ENCODE measurements around the gene KLK8. TPM values are rescaled to one million over a fixed set of nuclear protein-coding genes. Genes with fewer than 3 reads are reported as not detected.

Gene KLK8
- total RNA-seq, 1 donor from 2014 or later: not detected

DNA sequence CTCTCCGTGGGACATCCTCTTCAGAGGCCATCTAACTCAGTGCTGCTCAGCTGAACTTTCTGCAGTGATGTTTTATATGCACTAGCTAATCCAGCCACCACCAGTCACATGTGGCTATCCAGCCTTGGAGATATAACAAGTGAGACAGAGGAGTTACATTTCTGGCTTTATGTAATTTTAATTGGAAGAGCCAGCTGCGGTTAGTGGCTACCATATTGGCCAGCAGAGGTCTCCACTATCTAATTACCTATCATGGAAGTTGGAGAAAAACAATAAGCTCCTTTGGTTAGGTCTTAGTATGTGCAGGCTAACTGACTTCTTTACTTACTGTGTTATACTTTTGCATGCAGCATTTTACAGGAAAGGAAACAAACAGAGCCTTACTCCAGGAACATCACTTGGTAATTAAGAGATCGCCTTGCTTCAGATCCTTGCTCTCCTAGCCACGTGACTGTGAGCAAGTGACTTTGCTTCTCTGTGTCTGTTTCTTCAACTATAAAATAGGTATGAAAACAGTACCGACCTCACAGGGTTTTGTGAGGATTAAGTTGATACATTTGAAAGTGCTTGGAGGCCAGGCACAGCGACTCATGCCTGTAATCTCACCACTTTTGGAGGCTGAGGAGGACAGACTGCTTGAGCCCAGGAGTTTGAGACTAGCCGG lies 19.7 kb upstream of the KLK8 start:
- no peak for DNase-seq
- peak; percentile 59 for ATAC-seq
- intact Hi-C loops (cut with micrococcal nuclease): loop anchor here (5.0 kb wide), 1 partner anchor 76 kb away; no protein-coding TSS in a partner anchor

DNA sequence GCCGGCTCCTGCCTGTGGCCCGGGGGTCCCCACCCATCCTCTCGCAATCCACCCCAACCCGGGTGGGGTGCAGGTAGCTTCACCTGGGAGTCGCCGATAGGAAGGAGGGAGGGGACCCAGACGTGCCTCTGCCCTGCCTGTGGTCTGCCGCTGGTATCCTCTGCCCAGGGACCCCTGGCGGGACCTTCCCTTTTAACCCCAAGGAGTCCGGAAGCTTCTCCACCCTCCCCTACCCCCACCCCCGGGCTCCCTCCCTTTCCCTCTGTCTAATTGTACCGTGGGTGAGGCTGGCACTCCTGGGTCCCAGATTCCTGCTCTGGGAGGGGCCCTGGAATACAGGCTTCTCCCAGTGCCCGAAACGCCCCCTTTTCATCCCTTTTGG lies 18.1 kb upstream of the KLK8 start, which contains the start of gene KLK10:
KLK10 (minus strand) TSS at position 166 of the 382 bp plus-strand sequence. CDS start 579 bp downstream, outside the sequence.
- DNase-seq (no peak), ATAC-seq (no peak)
- intact Hi-C loops (cut with micrococcal nuclease): no loop called here

DNA sequence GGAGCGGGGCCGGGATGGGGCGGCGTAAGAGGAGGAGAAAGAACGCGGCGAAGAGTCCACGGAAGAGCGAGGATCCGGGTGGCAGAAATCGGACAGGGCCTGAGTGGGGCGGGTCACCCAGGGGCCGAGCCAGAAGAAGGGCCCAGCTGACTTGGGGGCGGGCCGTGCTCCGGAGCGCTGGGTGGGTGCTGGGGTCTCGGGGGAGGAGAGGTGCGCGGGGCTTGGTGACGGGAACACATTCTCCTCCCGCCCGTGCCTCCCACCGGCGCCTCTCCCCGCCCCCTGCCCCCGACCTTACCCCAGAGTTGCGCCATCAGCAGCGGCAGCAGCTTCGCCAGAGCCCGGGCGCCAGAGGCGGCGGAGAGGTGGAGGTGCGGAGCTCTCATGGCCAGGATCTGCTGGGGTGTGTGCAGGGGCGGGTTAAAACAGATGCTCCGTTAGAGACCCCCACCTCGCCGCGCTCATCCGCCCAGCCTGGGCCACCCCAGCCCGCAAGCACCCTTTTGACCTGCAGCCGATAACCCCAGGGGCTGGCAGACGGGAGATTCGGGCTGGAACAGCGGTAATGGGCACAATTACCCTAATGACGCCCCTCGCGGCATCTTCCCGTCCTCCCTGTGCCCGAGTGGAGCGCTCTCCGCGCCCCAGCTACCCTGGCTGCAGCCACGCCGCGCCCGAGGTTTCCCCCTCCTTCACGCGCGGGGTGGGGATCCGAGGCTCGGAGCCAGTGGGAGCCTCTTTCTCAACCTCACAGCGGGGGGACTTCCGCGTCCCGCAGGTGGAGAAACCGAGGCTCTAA lies 17.5 kb upstream of the KLK8 start:
- ATAC-seq (peak; percentile 38), DNase-seq (no peak)
- intact Hi-C loops (cut with micrococcal nuclease): no loop called here

DNA sequence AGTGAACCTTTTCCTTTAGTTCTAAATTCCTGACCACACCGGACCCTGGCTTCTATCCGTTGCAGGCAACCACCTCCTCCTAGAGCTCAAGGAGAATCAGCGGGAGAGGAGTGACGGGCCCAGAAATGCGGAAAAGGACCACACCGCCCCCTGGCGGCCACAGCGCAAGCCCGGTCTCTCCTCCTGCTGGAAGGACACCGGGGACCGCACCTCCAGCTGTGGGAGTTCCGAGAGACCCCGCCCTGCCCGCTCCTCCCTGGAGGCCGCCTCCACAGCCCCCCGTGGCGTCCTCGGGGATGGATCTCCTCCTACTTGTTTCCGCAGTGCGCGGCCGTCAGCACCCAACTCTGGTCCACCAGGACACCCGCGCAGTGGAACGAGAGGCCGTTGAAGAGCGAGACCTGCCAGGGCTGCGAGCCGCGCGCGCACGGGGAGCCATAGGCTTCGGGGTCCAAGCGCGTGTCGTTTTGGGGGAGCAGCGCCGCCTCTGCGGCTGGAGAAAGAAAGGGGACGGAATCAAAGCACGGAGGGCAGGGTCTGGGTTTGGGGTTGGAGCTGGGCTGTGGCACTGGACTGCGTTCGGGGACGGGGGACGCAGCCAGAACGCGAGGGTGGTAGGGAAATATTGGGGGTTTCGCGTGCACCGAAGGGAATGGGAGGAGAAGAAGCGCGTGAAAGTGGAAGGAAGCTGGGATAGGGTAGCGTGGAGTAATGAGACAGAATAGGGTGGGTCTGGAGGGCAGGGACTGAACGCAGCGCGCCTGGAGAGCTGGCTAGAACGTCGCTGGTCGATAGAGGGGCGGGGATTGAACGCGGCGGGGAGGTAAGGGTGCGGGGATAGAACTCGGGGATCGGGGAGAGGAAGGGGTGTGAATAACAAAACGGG lies 15.6 kb upstream of the KLK8 start:
- ATAC-seq: peak; percentile 42
- no peak for DNase-seq
- intact Hi-C loops (cut with micrococcal nuclease): no loop called here

DNA sequence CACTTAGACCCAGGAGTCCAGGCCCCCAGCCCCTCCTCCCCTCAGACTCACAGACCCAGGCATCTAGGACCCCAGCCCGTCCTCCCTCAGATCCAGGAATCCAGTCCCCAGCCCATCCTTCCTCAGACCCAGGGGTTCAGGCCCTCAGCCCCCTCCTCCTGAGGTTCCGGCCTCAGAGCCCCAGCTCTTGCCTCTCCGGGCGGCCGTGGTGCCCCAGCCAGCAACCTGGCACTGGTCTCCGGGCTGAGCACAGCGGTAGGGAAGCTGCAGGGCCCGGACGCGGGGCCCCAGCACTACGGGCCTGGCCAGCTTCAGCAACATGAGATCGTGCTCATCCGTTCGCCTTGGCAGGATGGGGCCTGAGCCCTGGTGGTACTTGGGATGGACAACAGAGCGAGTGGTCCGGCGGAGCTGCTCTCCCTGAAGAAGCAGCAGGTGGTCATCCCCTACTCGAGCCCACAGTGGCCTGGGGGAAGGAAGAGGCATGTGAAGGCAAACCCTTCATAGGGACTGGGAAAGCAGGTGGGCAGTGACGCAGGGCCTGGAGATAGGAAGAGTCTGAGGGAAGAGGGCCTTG lies 14.4 kb upstream of the KLK8 start:
- DNase-seq (no peak), ATAC-seq (no peak)
- intact Hi-C loops (cut with micrococcal nuclease): no loop called here

DNA sequence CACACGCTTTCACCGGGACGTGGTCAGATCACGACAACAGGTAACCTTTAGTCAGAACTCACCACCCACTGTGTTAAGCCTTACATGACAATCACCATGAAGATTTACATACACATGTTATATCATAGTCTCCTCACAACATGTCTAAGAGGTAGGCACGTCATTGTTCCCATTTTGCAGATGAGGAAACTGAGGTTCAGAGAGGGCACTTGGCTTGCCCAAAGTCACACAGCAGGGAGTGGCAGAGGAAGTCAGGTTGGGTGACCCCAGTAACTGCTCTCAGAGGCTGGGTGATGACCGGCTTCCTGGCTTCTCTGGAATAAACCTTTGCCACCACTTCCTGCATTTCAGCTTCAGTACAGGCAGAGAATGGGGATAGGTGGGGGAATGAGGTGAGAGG lies 12.8 kb upstream of the KLK8 start:
- ATAC-seq (no peak), DNase-seq (no peak)
- intact Hi-C loops (cut with micrococcal nuclease): no loop called here

DNA sequence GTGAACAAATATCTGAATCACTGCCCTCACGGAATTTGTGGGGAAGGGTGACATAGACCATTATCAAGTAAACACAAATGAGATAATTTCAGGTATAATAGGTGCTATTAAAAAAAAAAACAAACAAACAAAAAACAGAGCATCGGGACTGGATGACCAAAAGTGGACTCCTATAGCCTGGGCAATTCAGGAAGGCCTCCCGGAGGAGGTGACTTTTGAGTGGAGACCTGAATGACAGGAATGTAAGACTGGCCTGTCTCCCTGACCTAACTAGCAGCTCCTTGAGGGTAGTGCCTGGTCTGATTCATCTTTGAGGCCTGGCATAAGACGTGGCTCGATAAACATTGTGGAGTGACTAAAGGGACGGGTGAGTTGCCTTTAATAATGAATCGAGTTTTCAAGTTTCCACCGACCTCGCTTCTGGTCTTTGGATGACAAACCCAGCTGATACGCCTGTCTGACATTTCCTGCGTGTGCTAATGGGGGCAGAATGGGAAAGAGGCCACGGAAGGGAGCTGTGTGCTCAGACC lies 11.3 kb upstream of the KLK8 start:
- no peak for ATAC-seq
- intact Hi-C loops (cut with micrococcal nuclease): no loop called here
- DNase-seq: no peak

DNA sequence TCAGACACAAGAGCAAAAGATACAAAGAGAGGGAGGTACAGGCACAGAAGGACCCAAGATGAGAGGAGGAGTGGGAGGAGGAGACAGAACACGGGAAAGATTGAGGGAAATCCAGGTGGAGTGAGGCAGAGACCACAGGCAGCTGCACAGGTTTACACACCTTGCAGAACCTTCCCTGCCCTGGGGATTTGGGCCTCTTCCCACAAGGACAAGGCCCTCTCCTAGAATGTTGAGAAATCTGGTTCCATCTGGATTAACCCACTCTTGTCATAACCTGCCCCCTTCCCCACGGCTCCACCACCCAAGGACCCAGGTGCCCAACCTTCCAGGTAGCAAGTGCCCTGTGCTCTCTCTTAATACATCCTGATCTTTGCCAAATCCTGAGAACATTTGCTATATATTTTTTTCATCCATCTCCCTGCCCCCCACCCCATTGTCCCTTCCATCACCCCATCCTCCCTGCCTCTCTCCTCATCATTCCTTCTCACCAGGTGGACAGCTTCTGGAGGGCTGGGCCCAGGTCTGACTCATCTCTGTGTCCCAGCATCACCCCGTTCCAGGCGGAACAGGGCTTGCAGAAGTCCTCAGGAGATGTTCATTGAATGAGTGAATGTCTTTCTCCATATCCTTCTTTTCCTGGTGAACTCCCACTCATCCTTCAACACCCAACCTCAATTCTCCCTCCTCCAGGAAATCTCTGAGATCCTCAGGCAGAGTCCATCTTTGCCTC lies 8.8 kb upstream of the KLK8 start:
- intact Hi-C loops (cut with micrococcal nuclease): no loop called here
- ATAC-seq (no peak), DNase-seq (no peak)

DNA sequence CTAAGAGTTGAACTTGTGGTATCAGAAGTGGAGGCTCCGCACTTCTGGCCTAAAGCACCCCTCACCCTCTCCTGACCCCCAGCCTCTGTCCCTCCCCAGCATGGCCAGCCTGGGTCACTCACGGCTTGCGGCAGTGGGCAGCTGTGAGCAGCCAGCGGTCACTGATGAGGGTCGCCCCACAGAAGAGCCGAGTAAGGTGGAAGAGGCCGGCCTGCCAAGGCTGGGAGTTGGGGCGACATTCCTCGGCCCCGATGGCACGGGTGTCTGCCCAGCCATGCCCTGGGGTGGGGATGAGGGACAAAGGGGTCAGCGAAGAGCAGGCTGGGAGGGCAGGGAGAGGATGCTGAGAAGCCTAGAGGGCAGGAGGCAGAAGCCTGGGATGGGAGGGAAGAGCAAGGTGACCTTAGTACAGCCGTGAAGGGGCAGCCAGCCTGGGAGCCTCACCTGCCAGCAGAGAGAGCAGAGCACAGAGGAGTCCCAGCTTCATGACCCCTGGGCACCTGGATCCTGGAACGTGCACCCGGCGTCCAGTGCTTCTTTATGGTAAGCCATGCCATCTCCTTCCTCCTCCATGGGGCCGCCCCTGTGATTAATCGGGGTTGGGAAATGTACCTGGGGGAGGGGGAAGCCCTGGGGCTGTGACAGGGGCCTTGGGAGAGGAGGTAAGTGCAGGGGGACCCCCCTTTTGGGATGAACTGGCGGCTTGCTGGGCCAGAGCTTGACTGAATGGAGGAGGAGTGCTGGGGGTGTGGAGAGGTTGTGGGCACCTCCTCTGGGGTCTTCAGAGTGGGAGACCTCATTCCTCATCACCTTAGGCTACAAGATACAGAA lies 7.9 kb upstream of the KLK8 start:
- ATAC-seq (no peak), DNase-seq (no peak)
- intact Hi-C loops (cut with micrococcal nuclease): no loop called here

DNA sequence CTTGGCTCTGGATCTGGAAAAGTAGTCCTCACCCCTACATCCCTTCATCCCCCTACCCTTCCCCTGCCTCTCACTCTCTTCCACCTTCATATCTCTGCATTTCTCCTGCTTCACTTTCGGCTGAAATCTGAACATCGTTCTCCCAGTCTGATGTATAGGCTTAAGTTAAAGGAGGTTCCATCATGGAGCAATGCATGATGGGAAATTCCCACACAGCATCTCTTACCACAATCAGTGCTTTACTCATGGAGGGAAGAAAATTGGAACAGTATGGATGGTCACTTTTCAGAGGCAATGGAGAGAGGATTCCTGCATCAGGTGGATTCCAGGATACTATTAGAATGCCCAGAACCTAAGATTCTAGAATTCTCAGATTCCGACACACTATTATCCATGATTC lies 6.1 kb upstream of the KLK8 start:
- intact Hi-C loops (cut with micrococcal nuclease): no loop called here
- DNase-seq (no peak), ATAC-seq (no peak)

DNA sequence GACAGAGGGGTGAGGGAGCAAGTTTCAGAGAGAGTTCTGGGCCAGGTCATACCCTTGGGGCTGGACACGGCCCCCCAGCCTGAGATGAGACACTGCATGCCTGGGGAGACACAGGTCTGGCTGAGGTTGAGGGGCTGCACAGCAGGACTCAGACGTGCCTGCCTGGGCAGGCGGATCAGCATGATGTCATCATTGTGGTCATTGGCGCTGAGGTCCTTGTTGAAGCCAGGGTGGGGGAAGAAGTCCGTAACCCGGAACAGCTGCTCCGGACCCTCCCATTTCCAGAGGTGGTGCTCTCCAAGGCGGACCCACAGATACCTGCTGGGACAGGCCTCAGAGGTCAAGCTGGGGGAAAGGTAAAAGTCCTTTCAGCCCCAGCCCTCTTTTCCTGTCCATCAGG lies 5.0 kb upstream of the KLK8 start:
- ATAC-seq: no peak

DNA sequence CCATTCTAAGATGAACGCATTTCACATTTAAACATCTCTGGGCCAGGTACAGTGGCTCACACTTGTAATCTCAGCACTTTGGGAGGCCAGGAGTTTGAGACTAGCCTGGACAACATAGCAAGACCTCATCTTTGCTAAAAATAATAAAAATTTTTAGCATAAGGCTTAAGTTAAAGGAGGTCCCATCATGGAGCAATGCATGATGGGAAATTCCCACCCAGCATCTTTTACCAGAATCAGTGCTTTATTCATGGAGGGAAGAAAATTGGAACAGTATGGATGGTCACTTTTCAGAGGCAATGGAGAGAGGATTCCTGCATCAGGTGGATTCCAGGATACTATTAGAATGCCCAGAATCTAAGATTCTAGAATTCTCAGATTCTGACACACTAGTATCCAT lies 3.8 kb upstream of the KLK8 start:
- DNase-seq: no peak
- intact Hi-C loops (cut with micrococcal nuclease): no loop called here
- no peak for ATAC-seq

More for the DNA sequence above, 5.0 kb upstream of the KLK8 start:
- DNase-seq: no peak
- intact Hi-C loops (cut with micrococcal nuclease): no loop called here

DNA sequence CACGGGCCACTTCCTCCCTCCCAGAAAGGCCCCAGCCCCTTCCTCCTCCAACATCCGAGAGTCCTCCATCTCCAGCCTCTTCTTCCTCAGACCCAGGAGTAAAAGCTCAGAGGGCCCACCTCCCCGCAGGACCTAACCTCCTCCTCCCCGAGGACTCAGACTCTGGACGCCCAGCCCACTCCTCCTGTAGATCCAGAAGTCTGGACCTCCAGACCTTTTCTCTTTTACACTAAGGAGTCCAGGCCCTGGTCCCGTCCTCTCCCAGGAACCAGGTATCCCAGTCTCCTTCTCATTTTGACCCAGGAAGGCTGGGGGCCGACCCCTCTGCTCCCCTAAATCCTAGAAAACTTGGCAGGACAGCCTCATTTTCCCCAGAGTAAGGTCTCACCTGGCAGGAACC lies 1.9 kb upstream of the KLK8 start:
- ATAC-seq (no peak), DNase-seq (no peak)
- intact Hi-C loops (cut with micrococcal nuclease): no loop called here

DNA sequence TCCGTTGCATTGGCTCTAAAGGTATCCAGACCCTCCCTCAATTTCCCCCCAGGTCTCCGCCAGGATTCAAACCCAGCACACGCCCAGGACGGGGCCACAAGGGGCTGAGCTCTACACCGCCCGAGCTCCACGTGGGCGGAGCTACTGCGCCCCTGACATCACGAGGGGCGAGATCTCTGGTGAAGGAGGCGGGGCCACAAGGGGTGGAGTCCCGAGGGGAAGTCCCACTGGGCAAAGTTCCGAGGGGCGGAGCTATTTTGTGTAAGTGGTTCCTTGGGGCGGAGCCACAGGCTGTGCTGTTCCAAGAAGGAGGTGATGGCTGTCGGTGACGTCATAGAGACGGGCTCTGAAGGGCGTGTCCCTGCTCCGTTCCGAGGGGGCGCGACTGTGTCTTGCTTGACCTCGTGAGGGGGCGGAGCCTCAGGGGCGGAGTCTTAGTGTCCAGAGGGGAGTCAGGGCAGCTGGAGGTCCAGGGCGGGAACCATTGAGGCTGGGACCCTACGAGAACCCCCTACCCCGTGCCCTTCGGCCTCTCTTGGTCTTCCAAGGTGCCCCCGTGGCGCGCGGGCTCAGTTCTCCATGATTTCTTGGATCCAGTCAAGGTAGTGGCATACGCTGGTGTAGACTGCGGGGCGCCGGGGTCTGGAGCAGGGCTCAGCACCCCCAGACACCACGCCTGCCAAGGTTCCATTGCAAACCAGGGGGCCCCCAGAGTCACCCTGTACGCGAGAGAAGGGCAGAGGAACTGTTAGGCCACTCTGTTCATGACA lies 1.3 kb upstream of the KLK8 start:
- no peak for ATAC-seq
- no peak for DNase-seq
- intact Hi-C loops (cut with micrococcal nuclease): no loop called here

DNA sequence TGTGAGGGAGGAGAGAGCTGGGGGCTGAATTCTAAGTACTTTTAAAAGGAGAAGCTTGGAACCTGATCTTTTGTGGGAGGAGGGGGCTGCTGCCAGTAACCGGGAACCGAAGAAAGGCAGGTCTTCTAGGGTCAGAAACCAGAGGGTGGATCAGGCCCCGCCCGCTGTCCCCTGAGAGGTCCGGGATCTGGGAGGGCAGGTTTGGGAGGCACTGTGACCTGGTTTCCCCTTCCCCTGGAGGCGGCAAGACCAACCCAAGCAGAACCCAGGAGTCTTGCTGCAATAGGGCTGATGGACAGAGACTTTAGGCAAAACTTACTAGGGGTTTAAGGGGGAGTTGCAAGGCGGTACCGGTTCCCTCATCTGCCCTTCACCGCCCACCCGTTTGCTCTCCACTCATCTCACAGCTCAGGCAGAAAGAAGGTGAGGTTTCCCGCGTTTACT lies 707 bp upstream of the KLK8 start:
- intact Hi-C loops (cut with micrococcal nuclease): no loop called here
- no peak for DNase-seq
- no peak for ATAC-seq

DNA sequence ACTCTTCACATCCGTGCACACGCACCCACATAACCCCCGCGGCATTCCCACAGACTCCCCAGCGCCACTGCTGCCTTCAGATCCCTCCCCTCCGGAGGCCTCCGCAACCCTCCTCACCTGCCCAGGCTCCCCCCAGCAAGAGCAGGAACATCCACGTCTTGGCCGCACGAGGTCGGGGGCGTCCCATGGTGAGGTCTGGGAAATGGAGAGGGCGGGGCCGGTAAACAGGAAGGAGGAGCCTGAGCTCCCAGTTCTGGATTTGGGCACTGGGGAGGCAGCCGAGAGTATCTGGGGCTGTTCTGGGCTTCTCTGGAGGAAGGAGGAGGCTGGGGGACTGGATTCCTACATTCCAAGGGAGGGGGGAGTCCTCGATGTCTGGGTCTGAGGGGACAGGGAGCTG lies 423 bp downstream of the KLK8 start:
- no peak for DNase-seq
- intact Hi-C loops (cut with micrococcal nuclease): no loop called here
- no peak for ATAC-seq

DNA sequence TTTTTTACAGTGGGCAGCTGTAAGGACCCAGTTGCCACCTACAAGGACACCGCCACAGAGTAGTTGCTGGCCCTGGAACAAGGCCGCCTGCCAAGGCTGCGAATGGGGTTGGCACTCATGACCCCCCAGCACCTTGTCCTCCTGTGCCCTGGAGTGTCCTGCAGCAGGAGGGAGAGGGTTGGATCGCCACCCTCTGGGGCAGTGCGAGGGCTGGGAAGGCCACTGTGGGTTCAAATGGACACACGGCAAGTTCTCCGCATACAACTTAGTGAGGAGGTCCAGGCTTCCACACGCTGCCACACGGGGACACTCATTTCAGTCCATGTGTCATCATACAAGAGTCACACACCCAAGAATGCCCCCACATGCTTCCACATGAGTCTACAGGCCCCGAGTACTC lies 978 bp downstream of the KLK8 start:
- intact Hi-C loops (cut with micrococcal nuclease): no loop called here
- ATAC-seq (no peak), DNase-seq (no peak)
